HepG2 (cell line): ENCODE data around the gene MCM10.

Source experiments
- HNRNPL ChIP-seq: fragments of 200-400 bp; formaldehyde crosslinking; IDR thresholded peaks from 2 replicates; pipeline ENCODE4 v1.6.1; 2017; ENCODE audit warnings: mild to moderate bottlenecking, low read depth, low read length
- PRPF4 ChIP-seq: fragments of 200-400 bp; formaldehyde crosslinking; IDR thresholded peaks from 2 replicates; pipeline ENCODE4 v1.6.1; 2016; ENCODE audit warnings: low read length, low read depth; ENCODE audit not compliant: poor library complexity, severe bottlenecking
- TBX3 ChIP-seq: fragments of 450-650 bp; IDR thresholded peaks from 2 replicates; pipeline ENCODE4 v1.6.1; 2017; ENCODE audit warnings: antibody characterized with exemption, mild to moderate bottlenecking, inconsistent platforms, borderline replicate concordance
- TF ChIP-seq, protein P1 (sequence below): sonication (generic); formaldehyde crosslinking; IDR thresholded peaks from 2 replicates; pipeline ENCODE4 v1.4.0; 2020; ENCODE audit warnings: mild to moderate bottlenecking, missing genetic modification reagents
- TF ChIP-seq, protein P2 (sequence below): sonication (generic); formaldehyde crosslinking; IDR thresholded peaks from 2 replicates; pipeline ENCODE4 v1.8.1; 2023; ENCODE audit warnings: missing genetic modification reagents, inconsistent platforms, borderline replicate concordance
- TF ChIP-seq, protein P3 (sequence below): sonication (generic); formaldehyde crosslinking; IDR thresholded peaks from 2 replicates; pipeline ENCODE4 v1.4.0; 2020; ENCODE audit warnings: missing genetic modification reagents

DNA sequence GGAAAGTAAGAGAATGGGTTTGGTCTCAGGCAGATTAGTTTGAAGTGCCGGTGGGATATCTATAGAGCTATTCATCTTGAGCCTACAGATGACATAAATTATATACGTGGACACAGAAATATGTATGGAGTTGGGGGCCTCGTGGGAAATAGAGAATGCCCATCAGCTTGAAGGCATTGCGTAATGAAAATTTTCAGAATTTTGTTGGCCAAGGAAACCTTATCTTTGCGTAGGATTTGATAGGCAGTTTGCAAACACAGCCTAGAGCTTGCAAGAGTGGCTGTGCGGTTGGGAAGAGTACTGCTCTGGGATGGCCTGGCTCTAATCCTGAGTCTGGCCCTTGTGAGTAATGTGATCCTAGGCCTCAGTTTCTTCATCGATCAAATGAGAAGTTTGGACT, 32.3 kb downstream of the MCM10 start:
- TF ChIP-seq, protein P1, sequence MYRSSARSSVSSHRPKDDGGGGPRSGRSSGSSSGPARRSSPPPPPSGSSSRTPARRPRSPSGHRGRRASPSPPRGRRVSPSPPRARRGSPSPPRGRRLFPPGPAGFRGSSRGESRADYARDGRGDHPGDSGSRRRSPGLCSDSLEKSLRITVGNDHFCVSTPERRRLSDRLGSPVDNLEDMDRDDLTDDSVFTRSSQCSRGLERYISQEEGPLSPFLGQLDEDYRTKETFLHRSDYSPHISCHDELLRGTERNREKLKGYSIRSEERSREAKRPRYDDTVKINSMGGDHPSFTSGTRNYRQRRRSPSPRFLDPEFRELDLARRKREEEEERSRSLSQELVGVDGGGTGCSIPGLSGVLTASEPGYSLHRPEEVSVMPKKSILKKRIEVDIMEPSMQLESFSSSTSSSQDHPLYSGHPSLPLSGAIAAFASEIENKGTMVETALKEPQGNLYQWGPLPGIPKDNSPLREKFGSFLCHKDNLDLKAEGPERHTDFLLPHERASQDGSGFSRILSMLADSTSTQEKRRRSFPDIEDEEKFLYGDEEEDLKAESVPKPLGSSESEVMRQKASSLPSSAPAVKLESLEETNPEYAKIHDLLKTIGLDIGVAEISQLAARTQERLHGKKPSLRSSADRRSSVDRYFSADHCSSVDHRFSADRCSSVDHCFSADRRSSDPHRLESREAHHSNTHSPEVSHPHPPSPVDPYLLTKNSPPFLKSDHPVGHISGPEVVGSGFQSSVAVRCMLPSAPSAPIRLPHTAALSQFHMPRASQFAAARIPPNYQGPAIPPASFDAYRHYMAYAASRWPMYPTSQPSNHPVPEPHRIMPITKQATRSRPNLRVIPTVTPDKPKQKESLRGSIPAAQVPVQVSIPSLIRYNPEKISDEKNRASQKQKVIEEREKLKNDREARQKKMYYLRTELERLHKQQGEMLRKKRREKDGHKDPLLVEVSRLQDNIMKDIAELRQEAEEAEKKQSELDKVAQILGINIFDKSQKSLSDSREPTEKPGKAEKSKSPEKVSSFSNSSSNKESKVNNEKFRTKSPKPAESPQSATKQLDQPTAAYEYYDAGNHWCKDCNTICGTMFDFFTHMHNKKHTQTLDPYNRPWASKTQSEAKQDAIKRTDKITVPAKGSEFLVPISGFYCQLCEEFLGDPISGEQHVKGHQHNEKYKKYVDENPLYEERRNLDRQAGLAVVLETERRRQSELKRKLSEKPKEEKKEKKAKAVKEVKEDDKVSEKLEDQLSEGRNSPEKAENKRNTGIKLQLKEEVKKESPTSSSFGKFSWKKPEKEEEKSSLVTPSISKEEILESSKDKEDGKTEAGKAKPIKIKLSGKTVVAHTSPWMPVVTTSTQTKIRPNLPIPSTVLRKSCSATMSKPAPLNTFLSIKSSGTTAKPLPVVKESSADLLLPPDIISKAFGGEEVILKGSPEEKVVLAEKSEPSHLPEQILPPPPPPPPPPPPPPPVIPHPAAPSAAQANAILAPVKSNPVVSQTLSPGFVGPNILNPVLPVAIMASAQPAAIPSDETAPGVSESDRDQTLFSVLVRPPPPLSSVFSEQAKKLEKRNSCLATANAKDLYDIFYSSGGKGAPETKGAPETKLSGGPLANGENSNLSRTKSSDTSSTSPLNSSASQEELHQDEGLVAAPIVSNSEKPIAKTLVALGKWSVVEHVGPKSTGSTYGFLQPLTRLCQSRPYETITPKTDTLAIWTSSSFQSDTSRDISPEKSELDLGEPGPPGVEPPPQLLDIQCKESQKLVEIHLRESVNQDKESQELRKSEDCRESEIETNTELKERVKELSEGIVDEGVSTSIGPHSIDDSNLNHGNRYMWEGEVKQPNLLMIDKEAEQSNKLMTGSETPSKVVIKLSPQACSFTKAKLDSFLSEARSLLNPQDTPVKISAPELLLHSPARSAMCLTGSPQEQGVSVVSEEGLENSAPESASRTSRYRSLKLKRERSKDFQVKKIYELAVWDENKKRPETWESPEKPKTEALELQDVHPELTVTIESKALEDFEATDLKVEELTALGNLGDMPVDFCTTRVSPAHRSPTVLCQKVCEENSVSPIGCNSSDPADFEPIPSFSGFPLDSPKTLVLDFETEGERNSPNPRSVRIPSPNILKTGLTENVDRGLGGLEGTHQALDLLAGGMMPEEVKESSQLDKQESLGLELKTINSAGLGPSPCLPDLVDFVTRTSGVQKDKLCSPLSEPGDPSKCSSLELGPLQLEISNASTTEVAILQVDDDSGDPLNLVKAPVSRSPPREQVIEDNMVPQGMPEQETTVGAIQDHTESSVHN (CRISPR knock-in tag) = no peak
- TF ChIP-seq TBX3 (no peak), HNRNPL (no peak), PRPF4 (no peak)
- TF ChIP-seq, protein P2, sequence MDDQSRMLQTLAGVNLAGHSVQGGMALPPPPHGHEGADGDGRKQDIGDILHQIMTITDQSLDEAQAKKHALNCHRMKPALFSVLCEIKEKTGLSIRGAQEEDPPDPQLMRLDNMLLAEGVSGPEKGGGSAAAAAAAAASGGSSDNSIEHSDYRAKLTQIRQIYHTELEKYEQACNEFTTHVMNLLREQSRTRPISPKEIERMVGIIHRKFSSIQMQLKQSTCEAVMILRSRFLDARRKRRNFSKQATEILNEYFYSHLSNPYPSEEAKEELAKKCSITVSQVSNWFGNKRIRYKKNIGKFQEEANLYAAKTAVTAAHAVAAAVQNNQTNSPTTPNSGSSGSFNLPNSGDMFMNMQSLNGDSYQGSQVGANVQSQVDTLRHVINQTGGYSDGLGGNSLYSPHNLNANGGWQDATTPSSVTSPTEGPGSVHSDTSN (CRISPR knock-in tag) = no peak
- TF ChIP-seq, protein P3, sequence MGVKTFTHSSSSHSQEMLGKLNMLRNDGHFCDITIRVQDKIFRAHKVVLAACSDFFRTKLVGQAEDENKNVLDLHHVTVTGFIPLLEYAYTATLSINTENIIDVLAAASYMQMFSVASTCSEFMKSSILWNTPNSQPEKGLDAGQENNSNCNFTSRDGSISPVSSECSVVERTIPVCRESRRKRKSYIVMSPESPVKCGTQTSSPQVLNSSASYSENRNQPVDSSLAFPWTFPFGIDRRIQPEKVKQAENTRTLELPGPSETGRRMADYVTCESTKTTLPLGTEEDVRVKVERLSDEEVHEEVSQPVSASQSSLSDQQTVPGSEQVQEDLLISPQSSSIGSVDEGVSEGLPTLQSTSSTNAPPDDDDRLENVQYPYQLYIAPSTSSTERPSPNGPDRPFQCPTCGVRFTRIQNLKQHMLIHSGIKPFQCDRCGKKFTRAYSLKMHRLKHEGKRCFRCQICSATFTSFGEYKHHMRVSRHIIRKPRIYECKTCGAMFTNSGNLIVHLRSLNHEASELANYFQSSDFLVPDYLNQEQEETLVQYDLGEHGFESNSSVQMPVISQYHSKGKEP (CRISPR knock-in tag) = no peak
